HUDEP-2 (cell line): ENCODE data around the gene OR52A5.

Source experiments
- DNase-seq, 76 experiments: peaks; one replicate each; lab custom pipeline; 2025; ENCODE audit not compliant: unreplicated experiment in 76 of 76; lab: John Stamatoyannopoulos, UW

OR52A5 gene

GRCh38 chr11:5118893-5119292, 19.3 kb downstream of the OR52A5 start:
- no peak for DNase-seq

- no peak for DNase-seq
Measured at GRCh38 chr11:5117588-5117987, 20.6 kb downstream of the OR52A5 start.

GRCh38 chr11:5115339-5115738, 22.8 kb downstream of the OR52A5 start:
- DNase-seq = no peak

- no peak for DNase-seq
Measured at GRCh38 chr11:5107285-5107684, 30.9 kb downstream of the OR52A5 start.

- DNase-seq = no peak
Measured at GRCh38 chr11:5103066-5103465, 35.1 kb downstream of the OR52A5 start.

GRCh38 chr11:5102246-5102645, 35.9 kb downstream of the OR52A5 start:
- DNase-seq = no peak

- no peak for DNase-seq
Measured at GRCh38 chr11:5096011-5096410, 42.1 kb downstream of the OR52A5 start.

GRCh38 chr11:5092821-5093585, 45.2 kb downstream of the OR52A5 start:
- no peak for DNase-seq

- DNase-seq = no peak
Measured at GRCh38 chr11:5090668-5091067, 47.5 kb downstream of the OR52A5 start.

- DNase-seq = no peak
Measured at GRCh38 chr11:5088556-5088955, 49.6 kb downstream of the OR52A5 start.

GRCh38 chr11:5083602-5084001, 54.6 kb downstream of the OR52A5 start:
- DNase-seq = no peak

- DNase-seq = no peak
Measured at GRCh38 chr11:5081405-5081804, 56.8 kb downstream of the OR52A5 start.
